ENCODE measurements around the gene OR1L6.

GRCh38 chr9:122788831-122789230, 46.7 kb downstream of the OR1L6 start, which contains the start of gene OR5C1:
- TF ChIP-seq POLR2A (IDR thresholded peaks at IDR 0.05; ENCODE audit: low read depth, low read length) (no peak), POLR2AphosphoS5 (IDR thresholded peaks at IDR 0.05; ENCODE audit: low read depth, low read length) (no peak), TAF1 (IDR thresholded peaks at IDR 0.05; ENCODE audit: low read depth, low read length) (no peak)
